HG03064 (cell line): Measurements from ENCODE around the gene NMRAL1.

Experiments used
- ATAC-seq: cut with Tn5 transposase; IDR thresholded peaks from one replicate; pipeline ENCODE4 v1.9.1; 2021; ENCODE audit warnings: low read depth; ENCODE audit not compliant: unreplicated experiment

Gene NMRAL1

GRCh38 chr16:4474192-4474961 lies at the start of gene NMRAL1:
Gene NMRAL1, minus strand, starts transcription at chr16:4474625. Its CDS starts 493 bp downstream, at chr16:4474132.
- ATAC-seq = no peak

GRCh38 chr16:4523686-4524085 lies 49.3 kb upstream of the NMRAL1 start:
- no peak for ATAC-seq

DNA sequence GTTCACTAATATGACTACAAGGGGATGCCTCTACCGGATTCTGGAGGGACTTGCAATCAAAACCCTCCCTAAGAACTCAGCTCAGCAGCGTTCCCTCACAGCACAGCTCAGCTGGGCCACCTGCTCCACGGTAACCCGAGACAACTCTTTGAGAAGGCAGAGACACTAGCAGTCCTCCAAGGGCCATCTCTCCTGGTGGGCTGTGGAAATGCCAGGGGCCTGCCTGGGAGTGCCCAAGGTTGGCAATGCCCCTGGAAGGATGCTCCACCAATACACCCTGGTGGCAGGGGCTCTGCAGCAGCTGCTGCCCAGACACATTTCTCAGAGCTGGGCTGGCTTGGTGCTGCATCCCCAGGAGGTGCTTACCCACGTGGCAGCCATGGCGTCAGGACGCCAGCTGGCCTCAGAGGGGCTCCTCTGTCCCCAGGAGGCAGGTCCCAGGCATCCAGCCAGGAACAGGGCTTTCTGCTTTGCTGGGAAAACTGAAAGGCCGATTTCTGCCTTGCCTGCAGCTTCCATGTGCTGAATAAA lies 47.7 kb upstream of the NMRAL1 start:
- no peak for ATAC-seq

DNA sequence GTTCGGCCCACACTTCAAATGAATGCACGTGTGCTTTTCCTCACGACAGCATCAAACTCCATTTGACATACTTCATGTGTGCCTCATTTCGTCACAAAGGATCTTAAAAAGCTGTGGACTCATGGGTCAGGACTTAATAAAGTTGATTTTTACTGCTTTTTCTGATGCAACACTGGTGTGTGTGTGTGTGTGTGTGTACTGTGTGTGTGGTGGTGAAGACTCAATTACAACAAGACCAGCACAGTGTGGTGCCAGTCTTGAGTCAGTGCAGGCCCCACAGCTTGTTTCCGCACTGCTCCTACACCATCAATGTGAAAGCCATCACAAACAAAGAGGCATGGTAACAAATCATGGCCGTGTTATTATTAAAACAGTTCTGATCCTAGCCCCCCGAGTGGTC lies 46.5 kb upstream of the NMRAL1 start:
- ATAC-seq = no peak

GRCh38 chr16:4519274-4520058 lies 45.0 kb upstream of the NMRAL1 start:
- ATAC-seq = no peak

GRCh38 chr16:4517812-4518680 lies 43.6 kb upstream of the NMRAL1 start:
- no peak for ATAC-seq

- ATAC-seq = no peak
Observed at GRCh38 chr16:4515611-4516233, 41.3 kb upstream of the NMRAL1 start.

DNA sequence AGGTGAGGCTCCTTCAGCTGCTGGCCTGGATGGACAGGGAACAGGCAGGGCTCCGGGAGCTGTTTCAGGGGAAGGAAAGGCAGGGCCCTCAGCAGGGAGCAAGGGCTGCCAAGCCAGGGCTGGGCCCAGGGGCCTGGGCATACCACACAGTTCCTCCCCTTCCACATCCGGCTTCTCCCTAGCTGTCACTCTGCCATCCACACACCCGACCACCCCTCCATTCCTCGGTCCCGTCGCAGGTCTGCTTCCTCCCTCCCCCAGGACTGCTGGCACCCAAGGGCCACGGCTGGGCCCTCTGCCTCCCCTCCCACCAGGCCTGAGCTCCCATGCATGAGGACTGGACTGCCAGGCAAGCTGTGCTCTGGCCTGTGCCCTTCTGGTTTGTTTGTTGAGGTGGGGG lies 40.2 kb upstream of the NMRAL1 start:
- no peak for ATAC-seq

- no peak for ATAC-seq
Observed at GRCh38 chr16:4513881-4514280, 39.5 kb upstream of the NMRAL1 start.

DNA sequence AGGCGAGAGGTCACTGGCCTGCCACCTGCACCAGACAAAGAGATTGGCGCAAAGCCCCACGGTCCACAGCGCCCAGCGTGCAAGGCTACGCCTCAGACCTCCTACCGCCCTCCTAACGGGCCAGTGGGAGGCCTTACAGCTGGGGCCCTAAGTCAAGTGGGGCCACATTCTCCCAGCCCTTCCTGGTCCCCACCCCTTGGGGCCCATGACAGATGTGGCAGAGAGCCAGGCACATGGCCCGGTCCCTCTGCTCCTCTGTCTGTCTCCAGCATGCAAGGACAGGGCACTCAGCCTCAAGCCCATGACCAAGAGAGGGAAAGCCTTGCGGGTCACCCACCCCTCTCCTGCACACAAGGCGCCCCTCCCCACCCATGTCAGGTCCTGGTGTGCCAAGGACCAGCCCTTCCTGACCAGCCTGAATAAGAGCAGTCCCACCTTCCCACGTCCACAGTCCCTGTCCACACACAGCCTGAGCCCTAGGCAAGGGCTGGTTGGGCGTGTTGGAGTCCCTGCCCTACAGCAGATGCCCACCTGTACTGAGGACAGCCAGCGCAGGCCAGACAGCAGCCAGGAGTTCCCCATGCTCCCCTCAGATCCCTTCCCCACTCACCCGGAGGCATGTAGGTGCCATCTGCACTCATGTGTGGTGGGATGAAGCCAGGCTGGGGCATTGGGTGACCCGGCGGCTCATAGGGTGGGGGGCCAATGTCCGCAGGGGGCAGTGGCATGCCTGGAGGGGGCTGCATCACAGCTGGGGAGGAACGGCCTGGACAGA lies 38.8 kb upstream of the NMRAL1 start:
- ATAC-seq = no peak

- no peak for ATAC-seq
Observed at GRCh38 chr16:4512473-4512872, 38.0 kb upstream of the NMRAL1 start.

GRCh38 chr16:4511441-4512082 lies 37.1 kb upstream of the NMRAL1 start:
- no peak for ATAC-seq

DNA sequence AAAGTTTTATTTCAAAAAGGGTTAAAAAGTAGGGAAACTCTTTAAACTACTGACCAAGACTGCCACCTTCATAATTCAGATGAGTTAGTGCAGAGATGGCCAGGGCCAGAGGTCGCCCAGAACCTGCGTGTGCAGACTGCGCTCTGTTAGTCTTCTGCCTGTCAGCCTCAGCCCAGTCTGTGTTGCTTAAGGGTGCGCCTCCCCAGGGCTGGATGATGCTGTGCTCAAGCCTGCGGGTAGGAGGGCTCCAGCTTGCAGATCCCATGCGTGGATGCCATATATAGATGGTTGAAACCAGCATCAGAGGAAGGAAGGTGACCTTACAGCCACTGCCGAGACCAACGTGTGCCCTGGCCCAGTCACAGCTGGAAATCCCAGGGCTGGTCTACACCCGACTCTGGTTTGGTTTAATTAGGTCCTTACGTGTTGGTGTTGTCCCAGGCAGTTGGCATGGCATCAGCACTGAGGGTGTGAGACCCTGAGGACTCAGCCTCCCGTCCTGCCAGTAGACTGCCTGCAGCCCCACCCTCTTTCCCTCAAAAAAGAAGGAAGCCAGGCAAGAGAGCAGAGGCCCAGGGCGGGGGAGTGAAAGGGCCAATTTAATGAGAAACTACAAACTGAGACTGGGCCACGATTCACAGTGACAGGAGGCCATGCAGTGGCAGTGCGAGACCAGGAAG lies 36.5 kb upstream of the NMRAL1 start:
- no peak for ATAC-seq

DNA sequence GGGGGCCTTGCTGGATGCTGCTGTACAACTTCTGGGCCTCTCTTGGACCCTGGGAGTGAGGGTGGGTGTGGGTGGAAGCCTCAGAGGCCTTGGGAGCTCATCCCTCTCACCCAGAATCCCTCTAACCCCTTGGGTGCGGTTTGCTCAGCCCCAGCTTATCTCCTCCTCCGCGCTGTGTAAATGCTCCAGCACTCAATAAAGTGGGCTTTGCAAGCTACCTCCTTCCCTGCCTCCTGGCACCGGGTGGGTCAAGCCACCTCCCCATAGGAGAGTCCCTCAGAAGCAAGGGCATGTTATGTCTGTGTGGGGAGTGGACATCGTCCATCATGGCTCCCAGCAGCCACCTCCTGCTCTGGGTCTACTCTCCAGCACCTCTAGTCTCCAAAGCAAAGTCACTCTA lies 35.7 kb upstream of the NMRAL1 start:
- no peak for ATAC-seq

DNA sequence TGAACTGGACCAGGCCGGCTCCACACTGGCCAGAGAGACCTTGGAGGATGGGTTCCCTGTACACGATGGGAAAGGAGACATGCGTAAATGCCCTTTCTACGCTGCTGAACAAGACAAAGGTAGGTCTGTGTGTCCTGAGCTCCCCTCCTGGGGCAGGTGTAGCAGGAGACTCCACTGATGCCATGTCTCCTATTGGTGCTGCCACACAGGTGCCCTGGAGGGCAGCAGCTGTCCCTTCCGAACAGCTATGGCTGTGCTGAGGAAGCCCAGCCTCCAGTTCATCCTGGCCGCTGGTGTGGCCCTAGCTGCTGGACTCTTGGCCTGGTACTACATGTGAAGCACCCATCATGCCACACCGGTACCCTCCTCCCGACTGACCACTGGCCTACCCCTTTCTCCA lies 35.0 kb upstream of the NMRAL1 start:
- ATAC-seq = no peak

DNA sequence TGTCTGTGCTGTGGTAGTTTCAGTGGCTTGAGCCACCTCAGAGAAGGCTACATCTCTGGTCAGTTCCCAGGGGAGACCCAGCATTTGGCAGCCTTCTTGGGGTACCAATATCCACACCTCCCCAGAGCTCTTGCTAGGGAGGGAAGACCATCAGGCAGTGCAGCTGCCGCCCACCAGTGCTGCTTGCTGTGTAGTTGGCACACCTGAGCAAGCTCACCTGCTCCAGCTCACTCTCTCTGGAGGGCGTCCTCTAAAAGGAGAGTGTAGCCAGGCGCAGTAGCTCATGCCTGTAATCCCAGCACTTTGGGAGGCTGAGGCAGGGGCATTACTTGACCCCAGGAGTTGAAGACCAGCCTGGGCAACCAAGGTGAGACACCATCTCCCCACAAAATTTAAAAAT lies 34.4 kb upstream of the NMRAL1 start:
- ATAC-seq = no peak

DNA sequence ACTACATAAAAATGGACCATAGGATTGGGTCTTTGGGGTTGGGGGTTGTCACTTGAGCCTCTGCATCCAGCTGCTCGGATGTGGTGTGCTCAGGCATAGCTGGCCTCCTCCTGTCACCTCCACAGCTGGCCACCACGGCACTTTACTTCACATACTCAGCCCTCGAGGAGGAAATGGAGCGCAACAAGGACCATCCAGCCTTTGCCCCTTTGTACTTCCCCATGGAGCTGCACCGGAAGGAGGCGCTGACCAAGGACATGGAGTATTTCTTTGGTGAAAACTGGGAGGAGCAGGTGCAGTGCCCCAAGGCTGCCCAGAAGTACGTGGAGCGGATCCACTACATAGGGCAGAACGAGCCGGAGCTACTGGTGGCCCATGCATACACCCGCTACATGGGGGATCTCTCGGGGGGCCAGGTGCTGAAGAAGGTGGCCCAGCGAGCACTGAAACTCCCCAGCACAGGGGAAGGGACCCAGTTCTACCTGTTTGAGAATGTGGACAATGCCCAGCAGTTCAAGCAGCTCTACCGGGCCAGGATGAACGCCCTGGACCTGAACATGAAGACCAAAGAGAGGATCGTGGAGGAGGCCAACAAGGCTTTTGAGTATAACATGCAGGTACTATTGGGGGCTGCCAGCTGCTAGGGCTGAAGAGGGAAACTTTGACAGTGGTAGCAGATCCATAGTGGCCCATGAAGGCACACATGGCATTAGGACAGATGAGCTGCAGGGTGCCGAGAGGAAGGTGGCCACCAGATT lies 33.3 kb upstream of the NMRAL1 start:
- no peak for ATAC-seq

DNA sequence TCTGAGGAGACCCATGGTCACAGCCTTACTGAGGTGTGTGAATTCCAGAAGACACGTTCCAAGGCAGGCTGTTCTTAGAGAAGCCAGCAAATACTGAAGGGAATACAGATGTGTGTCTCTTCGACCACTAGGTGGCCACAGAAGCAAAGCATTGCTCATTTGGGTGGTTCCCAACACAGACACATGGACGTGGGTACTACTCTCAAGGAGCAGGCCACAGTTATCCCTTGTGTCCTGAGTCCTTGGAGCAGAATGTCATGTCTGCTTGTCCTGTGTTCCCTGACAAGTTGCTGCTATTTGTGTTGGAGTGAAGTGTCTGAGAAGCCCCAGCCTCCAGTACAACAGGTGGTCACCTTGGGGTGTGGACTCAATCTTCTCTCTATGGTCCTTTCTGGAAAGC lies 32.0 kb upstream of the NMRAL1 start:
- no peak for ATAC-seq
